Measurements from ENCODE around the gene LOXHD1.

LOXHD1 gene

DNA sequence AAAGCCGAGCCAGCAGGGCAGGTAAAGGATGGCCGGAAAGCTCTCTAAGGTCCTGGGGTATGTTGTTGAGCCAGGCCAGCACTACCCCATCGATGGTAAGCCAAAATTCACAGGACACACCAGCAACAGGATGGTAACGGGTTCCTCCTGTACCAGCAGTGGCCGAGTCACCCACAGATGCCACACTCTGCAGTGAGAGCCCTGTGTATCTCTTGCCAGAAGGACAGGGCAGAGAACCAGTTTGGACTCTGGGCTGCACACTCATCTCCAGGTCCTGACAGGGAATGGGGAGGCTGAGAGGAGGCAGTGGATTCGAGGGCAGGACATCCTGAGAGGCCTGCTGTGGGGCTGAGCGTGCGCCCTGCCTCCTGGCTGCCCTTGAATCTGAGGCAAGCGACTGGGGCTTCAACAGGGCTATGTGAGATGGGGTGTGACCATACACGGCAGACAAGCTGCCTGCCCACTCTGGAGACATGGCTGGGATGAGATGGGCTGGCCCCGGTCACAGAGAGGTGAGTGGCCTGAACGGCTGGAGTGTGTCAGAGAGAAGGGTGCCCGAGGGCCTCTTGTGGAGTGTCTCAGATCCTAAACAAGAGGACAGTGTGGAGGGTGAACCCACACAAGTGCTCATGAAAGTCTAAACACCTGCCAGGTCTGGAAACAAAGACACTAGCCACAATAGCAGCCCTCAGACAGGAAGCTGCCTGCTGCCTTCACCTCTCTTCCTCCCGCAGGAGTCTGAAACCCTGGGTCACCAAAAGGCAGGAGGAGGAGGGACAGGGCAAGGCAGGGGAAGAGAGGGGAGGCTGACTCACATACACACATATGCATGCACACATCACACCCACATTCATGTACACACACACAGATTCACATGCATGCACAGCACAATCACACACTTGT lies 182.3 kb downstream of the LOXHD1 start:
- no peak for DNase-seq

DNA sequence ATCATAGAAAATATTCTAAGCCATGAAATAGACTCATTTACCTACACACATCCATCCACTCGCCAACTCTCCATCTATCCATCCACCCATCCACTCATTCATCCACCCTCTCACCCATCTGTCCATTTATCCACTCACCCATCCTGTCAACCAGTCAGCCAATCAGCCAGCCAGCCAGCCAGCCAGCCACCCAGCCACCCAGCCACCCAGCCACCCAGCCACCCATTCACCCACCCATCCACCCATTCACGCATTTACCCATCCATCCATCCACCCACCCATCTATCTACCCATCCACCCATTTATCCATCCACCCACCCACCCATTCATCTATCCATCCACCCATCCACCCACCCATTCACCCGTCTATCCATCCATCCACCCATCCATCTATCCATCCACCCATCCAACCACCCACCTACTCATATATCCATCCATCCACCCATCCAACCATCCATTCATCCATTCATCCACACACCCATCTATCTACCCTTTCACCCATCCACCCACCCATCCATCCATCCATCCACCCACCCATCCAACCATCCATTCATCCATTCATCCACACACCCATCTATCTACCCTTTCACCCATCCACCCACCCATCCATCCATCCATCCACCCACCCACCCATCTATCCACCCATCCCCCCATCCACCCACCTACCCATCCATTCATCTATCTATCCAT lies 185.1 kb downstream of the LOXHD1 start:
- no peak for DNase-seq

DNA sequence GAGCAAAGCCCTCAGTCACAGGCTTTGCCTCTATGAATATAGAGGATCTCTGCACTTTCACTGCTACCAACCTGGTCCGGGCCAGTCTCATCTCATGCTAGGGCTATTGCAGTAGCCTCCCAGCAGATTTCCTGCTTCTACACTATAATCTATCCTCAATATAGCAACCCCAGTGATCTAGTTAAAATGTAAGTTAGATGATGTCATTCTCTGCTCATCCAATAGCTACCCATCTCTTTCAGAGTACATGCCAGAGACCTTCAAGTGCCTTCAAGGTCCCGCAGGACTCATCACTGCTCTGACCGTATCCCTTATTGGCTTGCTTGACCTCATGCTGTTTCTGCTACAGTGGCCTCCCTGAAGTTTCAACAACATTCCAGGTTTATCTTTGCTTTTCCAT lies 186.3 kb downstream of the LOXHD1 start:
- DNase-seq, result no peak

DNA sequence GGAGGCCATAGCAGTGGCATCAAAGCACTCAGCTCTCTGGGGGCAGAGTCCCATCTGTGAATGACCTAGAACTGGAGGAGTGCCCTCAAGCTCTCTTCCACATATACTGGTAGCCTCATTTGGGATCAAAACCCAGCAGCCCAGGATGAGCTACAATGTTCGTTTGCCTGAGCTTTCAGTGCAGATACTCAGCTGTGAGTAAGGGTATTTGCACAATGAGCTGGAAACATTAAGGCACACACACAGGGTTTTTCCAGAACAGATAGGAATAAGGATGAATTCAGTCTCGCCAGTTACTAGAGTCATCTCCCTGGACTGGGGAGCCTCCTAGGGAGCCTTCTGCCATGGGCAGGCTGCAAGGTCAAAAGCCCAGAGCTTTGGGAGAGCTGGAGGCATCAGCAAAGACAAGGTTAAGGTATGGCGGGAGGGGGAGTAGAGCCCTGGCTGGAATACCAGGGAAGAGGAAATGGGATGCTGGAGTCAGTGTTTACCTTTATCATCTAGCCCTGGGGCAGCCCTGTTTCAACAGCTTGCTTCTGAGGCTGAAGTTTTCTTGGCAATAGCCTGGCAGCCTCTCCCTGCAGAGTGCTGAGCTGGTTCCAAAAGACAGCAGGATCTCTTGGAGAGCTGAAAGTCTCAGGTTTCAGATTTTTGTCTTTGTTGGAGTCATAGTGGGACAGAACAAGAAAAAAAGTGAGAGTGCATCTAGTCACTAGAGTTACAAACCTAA lies 187.7 kb downstream of the LOXHD1 start:
- DNase-seq, result no peak

DNA sequence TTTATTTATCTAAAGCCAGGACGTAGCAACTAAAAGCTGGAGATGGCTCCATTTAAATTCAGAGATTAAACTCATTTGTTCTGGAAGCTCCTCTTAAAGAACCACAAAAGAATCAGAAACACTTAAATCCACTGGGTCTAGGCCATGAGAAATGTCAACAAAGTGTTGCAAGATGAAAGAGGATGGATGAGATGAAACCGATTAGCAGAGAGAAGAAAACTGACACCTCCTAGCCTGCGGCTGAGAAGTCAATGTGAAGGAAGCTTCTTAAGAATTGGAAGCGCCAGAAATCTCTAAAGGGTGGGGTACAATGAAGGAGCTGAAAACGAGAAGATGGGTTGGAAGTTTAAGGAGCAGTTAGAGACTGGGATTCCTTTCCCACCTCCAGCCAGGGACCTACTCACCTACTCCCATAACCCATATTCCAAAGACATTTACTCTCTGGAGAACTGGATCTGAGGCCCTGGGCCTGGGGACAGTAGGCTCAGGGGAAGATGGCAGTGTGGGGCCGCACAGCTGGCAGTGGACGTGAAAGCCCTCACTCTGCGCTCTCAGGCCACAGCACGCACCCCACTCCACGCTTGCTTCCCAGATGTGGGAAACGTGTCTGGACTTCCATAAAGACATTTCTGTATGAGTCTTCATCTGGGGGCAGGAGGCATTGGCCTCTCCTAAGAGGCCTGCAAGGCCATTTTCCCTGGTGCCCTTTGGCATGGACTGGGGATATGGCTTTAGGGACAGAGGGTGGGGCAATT lies 188.4 kb downstream of the LOXHD1 start:
- DNase-seq, result no peak

DNA sequence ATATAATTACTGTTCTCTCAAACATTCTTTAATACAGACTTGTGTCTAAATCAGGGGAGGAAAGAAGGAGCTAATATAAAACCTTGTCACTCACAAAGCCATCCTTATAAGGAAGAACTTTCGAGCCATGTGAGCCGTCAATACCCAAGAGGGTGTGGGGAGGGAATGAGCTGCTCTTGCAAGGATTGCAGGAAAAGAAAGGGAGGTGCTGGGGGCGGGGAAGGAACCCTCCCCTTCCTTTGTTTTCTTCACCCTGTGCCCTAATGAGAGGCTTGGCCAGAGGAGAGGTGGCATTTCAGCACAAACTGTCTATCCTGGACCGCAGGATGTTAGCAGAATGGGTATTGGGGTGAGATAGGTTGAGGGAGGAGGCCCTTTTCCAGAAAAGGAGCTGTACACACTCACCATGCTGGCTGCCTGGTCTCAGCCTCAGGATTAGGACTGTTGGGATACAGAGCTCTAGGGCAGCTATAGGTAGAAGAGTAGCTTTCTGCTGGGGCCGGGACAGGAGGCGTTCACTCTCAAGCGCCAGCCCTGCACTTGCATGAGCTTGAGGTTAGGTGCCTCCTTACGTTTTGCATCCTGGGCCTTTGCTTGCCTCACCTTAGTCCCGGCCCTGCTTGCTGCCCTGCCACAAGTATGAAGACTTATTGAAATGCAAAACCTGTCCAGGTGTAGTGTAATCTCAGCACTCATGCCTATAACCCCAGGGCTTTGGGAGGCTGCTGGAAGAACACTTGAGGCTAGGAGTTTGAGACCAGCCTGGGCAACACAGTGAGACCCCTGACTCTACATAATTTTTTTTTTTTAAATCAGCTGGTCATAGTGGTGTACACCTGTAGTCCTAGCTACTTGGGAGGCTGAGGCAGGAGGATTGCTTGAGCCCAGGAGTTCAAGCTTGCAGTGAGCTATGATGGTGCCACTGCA lies 190.5 kb downstream of the LOXHD1 start:
- no peak for DNase-seq

DNA sequence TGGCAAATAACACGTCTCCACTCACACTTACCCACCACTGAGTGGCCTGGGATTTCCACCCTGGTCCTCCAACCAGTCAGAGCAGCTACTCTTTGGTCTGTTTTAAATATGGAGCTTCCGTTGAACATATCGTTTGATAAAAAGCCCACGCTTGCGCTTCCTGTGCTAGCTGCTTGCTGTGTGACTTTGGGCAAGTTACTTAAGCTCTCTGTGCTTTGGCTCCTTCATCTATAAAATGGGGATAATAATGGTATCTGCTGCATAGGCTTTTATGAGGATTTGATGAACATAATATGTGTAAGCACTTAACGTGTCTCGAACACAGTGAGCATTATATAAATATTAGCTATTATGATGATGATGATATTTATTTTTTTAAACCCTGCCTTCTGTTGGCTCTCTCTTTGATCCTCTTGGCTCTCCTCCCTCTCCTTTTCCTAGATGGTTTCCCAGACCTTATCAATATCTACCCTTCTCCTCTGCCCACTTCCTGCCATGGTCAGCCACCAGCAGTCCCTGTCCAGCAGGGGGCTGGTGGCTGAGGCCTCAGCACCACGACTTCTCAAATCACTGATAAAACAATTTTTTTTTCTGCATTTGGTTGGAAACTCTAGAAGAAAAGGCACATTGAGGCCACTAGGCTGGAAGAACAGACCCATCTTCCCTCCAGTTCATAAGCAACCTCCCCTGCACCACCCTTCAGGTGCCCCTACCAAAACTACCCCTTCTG lies 191.9 kb downstream of the LOXHD1 start:
- no peak for DNase-seq

DNA sequence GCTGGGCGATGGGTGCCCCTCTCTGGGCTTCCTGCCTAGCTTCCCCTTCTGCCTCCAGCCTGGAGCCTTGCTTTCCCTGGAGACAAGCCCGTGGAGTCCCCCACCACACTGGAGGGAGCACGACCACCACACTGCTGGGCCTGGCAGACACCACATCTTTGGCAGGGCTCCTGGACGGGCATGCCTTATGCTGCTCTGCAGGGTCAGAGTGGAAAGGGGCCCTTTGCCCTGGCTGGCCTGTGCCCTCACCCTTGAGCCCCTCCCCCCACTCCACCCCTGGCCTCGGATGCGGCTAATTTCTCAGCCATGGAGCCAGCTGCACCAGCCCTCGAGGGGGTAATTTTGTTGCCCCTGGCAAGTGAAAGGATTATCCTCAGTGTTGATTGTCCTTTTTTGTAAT lies 194.5 kb downstream of the LOXHD1 start:
- no peak for DNase-seq

DNA sequence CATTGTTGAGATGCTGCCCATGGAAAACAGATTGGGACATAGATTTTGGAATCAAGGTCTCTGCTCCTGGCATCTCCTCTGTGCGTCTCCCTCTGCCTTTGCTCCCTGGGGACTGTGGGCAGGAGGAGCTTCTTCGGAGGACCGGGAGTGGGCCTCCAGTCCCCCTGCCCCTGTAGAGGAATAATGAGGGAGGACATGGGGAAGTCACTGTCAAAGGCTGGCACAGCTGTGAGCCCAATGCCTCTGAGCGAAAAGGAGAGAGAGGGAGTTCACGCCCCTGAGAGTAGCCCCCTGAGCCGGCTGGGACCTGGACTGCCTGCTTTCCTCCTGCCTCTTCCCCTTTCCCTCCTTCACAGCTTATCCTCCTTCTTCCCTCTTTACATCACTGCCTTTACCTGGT lies 195.0 kb downstream of the LOXHD1 start:
- DNase-seq, result no peak

DNA sequence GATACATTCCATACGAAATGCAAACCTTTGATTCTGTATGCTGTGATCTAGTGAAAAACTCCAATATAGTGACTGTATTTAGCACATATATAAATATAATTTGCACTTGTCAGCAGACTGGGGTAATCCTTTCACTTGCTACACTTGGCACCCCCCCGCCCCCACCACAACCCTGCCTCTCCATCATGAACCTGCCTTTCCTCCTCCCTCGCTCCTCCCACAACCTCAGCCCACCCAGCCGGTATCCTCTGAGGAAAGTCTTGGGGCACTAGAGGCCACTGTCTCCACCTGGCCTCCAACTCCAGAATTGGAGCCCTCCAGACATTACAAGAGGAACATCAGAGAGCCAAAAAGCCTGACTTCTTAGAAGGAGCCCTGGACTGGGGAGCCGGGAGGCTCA lies 196.3 kb downstream of the LOXHD1 start:
- DNase-seq, result no peak

DNA sequence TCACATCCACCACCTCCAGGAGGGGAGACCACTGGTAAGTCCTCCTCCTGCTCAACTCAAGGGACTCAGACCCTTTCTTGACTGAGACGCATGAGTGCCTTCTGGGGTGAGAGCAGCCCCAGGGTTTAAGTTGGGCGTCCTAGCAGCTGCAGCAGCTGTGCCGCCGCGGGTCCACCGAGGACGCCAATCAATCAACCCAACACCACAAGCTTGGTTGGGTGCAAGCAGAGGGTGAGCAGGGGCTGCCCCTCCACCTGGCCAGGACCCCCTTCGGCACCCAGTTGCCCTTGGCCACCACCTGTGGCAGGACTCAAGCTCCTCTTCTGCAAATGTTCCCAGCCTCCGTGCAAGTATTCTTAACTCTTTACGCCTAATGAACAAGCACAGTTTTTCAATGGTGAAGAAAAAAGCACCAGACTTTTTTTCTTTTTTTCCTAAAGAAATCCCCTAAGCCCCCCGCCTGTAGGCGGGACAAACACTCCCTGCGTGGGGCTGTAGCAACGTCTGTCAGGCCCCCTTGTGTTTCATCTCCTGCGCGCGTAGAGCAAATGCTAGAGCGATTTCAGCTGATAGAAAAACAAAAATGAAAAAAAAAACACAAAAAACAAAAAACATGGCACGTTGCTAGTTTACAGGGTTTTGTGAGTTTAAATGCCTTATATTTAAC lies 197.1 kb downstream of the LOXHD1 start:
- no peak for DNase-seq

DNA sequence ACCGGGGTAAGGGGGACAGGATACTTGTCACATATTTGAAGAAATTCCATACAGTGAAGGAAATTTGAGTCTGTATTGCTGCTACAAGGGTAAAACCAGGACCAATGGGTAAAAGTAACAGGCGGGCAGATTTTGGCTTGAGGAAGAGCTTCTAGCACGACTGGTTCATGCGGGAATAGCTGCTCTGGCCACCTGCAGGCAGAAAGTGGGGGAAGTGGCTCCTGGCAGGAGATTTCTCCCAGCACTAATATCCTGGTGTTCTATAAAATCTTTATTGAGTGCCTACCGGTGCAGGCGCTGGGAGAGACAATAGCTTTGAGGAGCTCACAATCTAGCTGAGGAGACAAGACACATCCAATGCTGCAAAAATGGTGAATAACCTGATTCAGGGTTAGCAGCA lies 198.5 kb downstream of the LOXHD1 start:
- DNase-seq, result no peak

DNA sequence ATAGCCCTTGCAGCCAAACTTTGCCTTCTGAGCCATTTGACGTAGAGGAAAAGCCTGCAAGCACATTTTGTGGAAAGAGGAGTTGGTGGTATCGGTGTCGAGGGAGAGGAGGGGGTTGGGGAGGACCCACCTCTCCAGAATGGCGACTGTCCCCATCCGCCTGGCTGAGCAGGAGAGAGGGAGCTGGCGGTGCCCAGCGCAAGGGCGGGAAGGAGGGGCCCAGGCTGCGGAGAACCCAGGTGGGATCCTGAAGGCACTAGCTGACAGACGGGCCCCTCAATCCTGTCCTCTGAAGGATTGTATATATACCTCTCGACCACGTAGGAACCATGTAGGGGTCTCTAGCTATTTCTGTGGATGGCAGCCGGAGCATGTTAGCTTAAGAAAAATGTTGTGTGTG lies 200.3 kb downstream of the LOXHD1 start:
- no peak for DNase-seq

DNA sequence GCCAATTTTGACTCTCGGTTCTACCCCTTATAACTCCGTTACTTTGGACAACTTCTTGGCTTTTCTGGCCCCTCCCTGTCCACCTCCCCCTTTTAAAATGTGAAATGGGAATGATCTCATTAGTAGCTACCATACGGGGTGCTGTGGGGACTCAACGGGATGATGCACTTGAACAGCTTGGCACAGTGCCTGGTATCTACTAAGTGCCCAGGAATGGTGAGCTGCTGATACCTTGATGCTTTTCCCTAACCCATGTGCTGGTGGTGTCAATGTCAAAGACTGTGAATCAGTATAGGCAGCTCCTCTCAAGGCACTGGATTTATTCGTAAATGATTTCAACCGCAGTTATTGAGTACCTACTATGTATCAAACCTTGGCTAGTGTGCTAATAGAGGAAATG lies 204.2 kb downstream of the LOXHD1 start:
- no peak for DNase-seq

DNA sequence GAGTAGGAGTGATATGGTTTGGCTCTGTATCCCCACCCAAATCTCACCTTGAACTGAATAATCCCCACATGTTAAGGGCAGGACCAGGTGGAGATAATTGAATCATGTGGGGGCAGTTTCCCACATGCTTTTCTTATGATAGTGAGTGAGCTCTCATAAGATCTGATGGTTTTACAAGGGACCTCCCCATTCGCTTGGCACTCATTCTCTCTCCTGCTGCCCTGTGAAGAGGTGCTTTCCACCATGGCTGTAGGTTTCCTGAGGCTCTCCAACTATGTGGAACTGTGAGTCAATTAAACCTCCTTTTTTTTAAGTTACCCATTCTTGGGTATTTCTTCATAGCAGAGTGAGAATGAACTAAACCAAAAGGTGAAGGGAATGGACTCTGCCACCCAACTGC lies 207.5 kb downstream of the LOXHD1 start:
- no peak for DNase-seq

DNA sequence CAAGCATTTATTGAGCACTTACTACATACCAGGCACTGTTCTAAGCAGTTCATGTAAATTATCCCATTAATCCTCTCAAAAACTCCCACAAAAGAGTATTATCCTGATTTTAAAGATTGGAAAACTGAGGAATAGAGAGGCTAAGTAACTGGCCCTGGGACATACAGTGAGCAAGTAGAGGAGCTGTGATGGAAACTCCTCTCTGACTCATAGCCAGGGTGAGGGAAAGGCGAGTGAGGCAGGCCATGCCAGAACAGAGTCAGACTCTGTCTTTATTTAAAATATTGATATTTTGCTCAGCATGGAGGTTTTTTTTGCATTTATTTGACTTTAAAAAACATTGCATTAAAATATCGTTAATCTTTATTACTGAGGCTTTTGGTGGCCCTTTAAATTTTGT lies 208.0 kb downstream of the LOXHD1 start:
- no peak for DNase-seq

DNA sequence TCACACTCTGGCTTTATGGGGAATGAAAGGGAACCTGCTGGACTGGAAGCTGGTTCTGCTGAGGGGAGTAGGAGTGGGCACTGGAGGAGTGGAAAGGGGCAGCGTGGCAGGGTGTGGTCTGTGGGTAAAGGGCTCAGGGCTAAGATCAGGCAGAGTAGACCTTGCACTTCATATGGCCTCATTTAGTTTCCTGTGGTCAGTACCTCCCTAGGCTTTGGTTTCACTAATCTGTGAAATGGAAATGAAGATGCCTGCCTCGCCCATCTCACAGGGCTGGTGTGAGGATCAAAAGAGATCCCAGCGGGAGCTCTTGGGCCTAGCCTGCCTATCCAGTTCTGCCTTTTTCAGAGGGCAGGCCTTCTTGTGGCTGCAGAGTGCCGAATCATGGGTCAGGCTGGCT lies 208.7 kb downstream of the LOXHD1 start:
- no peak for DNase-seq

DNA sequence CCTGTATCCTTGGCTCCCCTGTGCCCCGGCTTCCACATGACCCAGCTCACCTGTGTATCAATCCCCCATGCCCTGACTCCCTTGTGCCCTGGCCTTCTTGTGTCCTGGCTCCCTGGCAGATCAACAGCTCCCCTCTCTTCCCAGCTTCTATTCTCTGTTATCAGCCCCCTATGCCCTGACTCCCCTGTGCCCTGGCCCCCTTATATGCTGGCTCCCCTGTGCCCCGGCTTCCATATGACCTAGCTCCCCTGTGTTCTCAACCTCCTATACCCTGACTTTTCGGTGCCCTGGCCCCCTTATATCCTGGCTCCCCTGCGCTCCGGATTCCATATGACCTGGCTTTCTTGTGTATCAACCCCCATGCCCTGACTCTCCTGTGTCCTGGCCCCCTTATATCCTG lies 209.2 kb downstream of the LOXHD1 start:
- DNase-seq, result no peak

DNA sequence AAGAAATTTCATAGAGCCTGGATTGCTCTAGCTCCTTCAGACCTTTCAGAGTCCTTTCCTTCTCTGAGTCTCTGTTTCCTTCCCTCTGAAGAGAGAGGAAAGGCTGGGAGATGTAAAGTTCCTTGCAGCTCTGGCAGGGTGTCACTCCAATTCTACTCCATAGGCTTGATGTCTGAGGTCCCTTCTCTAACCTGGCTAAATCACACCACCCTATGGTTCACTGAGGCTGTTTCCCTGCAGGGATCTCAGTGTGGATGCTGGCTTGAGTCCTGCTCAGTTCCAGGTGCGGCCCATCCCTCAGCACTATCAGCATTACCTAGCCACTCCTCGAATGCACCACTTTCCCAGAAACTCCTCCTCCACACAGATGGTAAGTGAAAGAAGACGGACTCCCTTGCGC lies 209.7 kb downstream of the LOXHD1 start:
- DNase-seq, result no peak

DNA sequence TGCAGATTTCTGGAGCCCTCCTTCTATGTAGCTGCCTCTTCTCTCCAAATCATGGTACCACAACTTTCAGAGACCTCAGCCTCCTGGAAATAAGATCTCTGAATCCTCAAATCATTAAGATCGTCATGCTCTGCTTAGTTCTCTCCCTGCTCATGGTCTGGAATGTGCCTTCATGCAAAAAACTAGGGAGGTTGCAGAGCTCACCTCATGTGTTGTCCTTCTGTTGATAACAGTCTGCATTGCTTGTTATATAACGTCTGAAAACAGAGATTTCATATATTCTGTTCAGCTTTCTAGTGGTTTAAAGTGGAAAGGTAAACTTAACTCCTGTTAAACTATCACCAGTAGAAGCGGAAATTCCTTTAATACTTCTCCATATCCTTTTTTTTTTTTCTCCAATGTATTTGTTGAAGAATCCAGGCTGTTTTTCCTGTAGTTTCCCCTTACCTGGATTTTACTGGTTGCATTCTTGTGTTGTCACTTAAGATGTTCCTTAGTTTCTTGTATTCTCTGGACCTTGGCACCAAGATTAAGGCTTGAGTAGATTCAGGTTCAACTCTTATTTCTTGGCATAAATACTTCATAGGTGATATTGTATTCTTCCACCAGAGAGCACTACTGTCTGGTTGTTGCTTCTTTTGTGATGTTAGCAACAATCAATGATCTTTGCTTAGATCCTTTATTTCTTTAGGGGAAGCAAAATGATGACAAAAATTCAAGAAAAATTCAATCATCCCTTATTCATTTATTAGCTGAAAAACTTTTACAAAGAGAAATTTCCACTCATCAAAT lies 211.3 kb downstream of the LOXHD1 start:
- no peak for DNase-seq

Measured in right hindlimb (tissue), 1 donor.